Common myeloid progenitor, CD34-positive (primary cell): ENCODE data around the gene PSMG4.

Source experiments
- CTCF ChIA-PET: fragments of 350-600 bp; sonication (Branson Sonifier 250); formaldehyde crosslinking; loops from one replicate; lab custom pipeline; 2021; ENCODE audit warnings: antibody characterized with exemption; lab: Charles Lee
- POLR2A ChIA-PET: fragments of 350-600 bp; sonication (Branson Sonifier 250); formaldehyde crosslinking; loops from one replicate; lab custom pipeline; 2021; ENCODE audit warnings: antibody characterized with exemption; lab: Charles Lee
- DNase-seq, 3 donors: peaks; one replicate each; pipeline versions ENCODE4 v3.0.0 to v3.0.0-alpha.2; 2013
- H3K27ac ChIP-seq, 2 experiments: 1 replicate in 1 of 2; 2 replicates in 1 of 2; pipeline ENCODE4 v1.7.0; 2013; ENCODE audit warnings: inconsistent platforms in 2 of 2, low read length in 2 of 2, mild to moderate bottlenecking in 2 of 2, low read depth in 1 of 2, moderate library complexity in 1 of 2; ENCODE audit not compliant: severe bottlenecking in 2 of 2, insufficient read depth in 1 of 2, poor library complexity in 1 of 2
- H3K27me3 ChIP-seq, 5 experiments: replicated peaks in 2 of 5; 1 replicate in 3 of 5; 2 replicates in 2 of 5; pipeline versions ENCODE4 v1.6.1 to v1.7.0; 2013; ENCODE audit warnings: low read length in 4 of 5, mild to moderate bottlenecking in 2 of 5, moderate library complexity in 2 of 5, inconsistent platforms in 1 of 5; ENCODE audit not compliant: insufficient read depth in 5 of 5, control insufficient read depth in 4 of 5
- H3K36me3 ChIP-seq, 4 experiments: 1 replicate in 2 of 4; 2 replicates in 2 of 4; pipeline versions ENCODE4 v1.6.1 to v1.7.0; 2013; ENCODE audit warnings: low read length in 3 of 4, control low read depth in 1 of 4, mild to moderate bottlenecking in 1 of 4; ENCODE audit not compliant: control insufficient read depth in 4 of 4, insufficient read depth in 4 of 4
- H3K4me1 ChIP-seq, 4 experiments: 1 replicate in 3 of 4; 2 replicates in 1 of 4; pipeline versions ENCODE4 v1.6.1 to v1.7.1; 2013; ENCODE audit warnings: low read length in 3 of 4, mild to moderate bottlenecking in 3 of 4, control low read depth in 1 of 4, inconsistent platforms in 1 of 4, moderate library complexity in 1 of 4; ENCODE audit not compliant: control insufficient read depth in 4 of 4, insufficient read depth in 4 of 4; ENCODE audit errors: control extremely low read depth in 1 of 4
- H3K4me3 ChIP-seq, 7 experiments: 1 replicate in 4 of 7; 2 replicates in 3 of 7; pipeline versions ENCODE4 v1.5.1 to v1.7.0; 2013; ENCODE audit warnings: mild to moderate bottlenecking in 7 of 7, low read length in 6 of 7, moderate library complexity in 6 of 7, inconsistent platforms in 2 of 7, low read depth in 2 of 7, control low read depth in 1 of 7; ENCODE audit not compliant: insufficient read depth in 4 of 7, control insufficient read depth in 1 of 7; ENCODE audit errors: extremely low read depth in 1 of 7
- H3K9me3 ChIP-seq, 5 experiments: 1 replicate in 4 of 5; 2 replicates in 1 of 5; pipeline versions ENCODE4 v1.6.1 to v1.7.1; 2013; ENCODE audit warnings: low read length in 4 of 5, mild to moderate bottlenecking in 2 of 5, inconsistent platforms in 1 of 5, low read depth in 1 of 5, moderate library complexity in 1 of 5; ENCODE audit not compliant: control insufficient read depth in 4 of 5, insufficient read depth in 2 of 5; ENCODE audit errors: control extremely low read depth in 1 of 5
- WGBS: methylation state at CpG from one replicate; pipeline ENCODE4 v1.1.5; 2013; ENCODE audit not compliant: insufficient coverage; 5-methylcytosine and 5-hydroxymethylcytosine counted together

PSMG4 gene

GRCh38 chr6:3271756-3272155, 13.0 kb downstream of the PSMG4 start:
- peaks cover 5 to 75% (median 40%) of the 10 kb centered on the region in 4 experiments for H3K36me3 ChIP-seq
- no peaks in the 10 kb centered on the region for H3K9me3 ChIP-seq
- WGBS, result 87% methylated on average over 13 of the region's 13 CpGs
- no peaks in the 10 kb centered on the region for H3K4me1 ChIP-seq
- no peak overlapping the region for H3K4me3 ChIP-seq
- ChIA-PET CTCF (interaction anchor here (1.1 to 1.6 kb wide), 4 partner anchors 10 to 460 kb away, joined by 3 to 9 read pairs (median 4); no protein-coding TSS in a partner anchor), POLR2A (no interaction called here)
- no peaks in the 10 kb centered on the region for H3K27me3 ChIP-seq
- H3K27ac ChIP-seq, result no peak overlapping the region
- DNase-seq, result no peak

DNA sequence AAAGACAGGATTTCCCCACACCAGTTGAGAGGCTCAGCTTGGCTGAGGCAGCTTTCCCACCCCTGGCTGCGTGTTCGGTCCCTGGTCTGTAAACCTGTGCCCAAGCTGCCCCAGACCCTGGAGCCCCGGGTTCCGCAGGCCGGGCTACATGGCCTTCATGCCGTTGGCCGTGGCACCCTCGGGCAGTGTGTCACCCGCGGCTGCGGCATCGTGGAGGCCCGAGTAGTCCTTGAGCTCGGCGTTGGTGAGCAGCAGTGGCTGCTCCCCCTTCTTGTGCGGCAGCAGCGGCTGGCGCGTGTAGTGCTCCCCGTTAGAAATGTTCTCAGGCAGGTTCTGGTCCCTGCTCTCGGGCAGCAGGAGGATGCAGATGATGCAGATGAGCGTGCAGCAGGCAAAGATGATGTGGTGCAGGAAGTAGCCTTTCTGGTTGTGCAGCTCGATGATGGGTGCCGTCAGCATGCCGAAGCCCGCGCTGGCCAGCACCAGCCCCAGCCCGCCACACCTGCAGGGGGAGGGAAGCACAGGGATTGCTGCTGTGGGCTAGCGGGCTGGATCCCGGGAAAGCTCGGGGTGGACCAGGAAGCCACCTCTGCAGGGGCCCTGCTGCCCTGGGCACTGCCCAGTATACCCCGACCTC, 14.3 kb downstream of the PSMG4 start:
- Histone ChIP-seq H3K9me3 (no peaks in the 10 kb centered on the region), H3K27ac (no peak overlapping the region), H3K36me3 (peaks cover 5 to 74% (median 36%) of the 10 kb centered on the region in 4 experiments), H3K27me3 (no peaks in the 10 kb centered on the region), H3K4me3 (no peak overlapping the region), H3K4me1 (no peaks in the 10 kb centered on the region)
- DNase-seq, result no peak
- CTCF ChIA-PET, result interaction anchor here (0.9 to 1.6 kb wide), 4 partner anchors 9 to 468 kb away, joined by 3 to 5 read pairs (median 4); no protein-coding TSS in a partner anchor
- 97% methylated on average over 27 of the region's 32 CpGs for WGBS
- POLR2A ChIA-PET, result no interaction called here

DNA sequence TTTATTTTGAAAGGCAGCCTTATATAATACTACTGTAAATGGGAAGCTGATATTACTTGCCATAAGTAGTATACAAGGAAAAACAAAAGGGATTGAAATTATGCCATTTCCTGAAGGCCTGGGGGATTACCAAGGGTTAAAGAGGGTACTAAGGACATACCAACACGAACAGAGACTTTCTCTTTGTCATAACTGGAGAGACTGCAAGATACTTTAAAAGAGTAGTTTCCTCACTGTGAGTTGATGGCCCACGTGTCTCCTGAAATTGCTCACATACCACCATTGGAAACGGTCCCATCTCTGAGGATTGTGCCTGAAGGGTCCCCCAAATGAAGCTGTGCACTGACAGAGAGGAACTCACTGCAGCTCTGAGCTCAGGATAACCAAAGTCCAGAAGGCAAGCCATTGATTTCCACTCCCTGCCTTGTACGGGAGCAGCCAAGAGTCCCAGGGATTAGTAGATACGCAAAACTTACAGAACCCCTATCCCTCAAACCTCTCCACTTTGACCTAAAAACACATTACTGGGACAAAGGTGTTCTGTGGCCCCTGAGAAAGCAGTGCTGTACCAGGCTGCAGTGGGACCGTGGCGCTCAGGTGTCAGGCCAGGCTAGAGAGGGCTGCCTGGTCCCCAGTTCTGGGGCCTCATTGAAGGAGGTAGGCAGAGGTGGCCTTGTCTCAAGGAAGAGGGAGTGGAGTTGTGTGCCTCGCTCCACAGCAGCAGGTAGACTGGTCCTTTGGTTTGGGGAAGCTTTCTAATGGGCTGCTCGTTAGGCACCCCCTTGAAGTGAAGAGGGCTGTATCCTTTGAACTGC, 15.2 kb downstream of the PSMG4 start:
- 95% methylated on average over 8 of the region's 9 CpGs for WGBS
- CTCF ChIA-PET, result interaction anchor here (0.9 to 1.3 kb wide), 2 partner anchors 457 to 467 kb away, joined by 4 read pairs; no protein-coding TSS in a partner anchor
- Histone ChIP-seq H3K27ac (no peak overlapping the region), H3K27me3 (no peaks in the 10 kb centered on the region), H3K4me1 (no peaks in the 10 kb centered on the region), H3K4me3 (no peak overlapping the region), H3K9me3 (no peaks in the 10 kb centered on the region), H3K36me3 (peaks cover 5 to 65% (median 32%) of the 10 kb centered on the region in 4 experiments)
- POLR2A ChIA-PET, result no interaction called here
- no peak for DNase-seq

DNA sequence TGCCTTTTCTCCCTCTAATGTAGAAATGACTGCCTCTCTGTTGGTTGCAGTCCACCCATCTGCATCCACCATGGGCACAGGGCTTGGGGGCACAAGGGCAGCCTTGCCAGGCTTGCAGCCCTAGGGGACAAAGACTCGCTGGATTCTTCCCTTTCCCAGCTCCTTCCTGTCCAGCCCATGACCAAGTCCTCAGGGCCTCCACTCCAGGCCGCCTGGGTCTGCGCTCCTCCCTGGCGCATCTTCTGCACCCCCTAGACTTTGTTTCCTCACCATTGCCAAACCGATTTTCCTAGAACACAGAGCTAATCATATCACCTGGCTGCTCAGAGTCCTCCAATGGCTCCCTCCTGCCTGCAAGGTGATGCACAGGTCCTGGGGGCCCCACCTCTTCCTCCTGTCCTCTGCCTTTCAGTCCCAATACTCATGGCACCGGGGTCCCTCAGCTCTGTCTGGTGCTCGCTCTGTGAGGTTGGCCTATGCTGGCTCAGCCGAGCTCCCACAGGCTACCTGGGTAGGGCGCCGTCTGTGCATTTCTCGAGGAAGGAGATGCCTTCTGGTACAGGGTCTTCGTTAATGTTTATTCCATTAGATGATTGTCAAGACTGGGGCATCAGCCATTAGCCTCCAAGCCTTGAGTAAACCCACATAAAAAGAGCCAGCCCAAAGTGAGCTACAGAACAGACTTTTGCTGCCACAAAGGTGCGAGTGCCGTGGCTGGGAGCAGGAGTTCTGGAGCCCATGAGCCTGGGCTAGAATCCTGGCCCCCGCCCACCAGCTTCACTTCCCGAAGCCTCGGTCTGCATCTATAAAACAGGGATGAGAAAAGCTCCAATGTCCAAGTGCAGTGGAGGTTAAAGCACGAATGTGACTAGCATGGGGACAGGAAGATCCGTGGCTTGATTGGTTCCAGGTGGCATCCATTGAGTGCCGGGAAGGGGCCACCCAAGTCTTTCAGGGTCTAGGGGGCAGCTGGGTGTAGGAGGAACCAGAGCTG, 17.7 kb downstream of the PSMG4 start:
- Histone ChIP-seq H3K9me3 (no peaks in the 10 kb centered on the region), H3K36me3 (peaks cover 0 to 49% (median 17%) of the 10 kb centered on the region in 4 experiments), H3K27ac (no peak overlapping the region), H3K27me3 (no peaks in the 10 kb centered on the region), H3K4me3 (no peak overlapping the region), H3K4me1 (no peaks in the 10 kb centered on the region)
- ChIA-PET POLR2A (no interaction called here), CTCF (interaction anchor here (0.8 to 10.2 kb wide), 5 partner anchors 9 to 702 kb away, joined by 3 to 121 read pairs (median 4); partner anchors contain the start of gene PSMG4)
- no peak for DNase-seq
- WGBS, result 95% methylated on average over 19 of the region's 20 CpGs

- Histone ChIP-seq H3K4me1 (peaks cover 0 to 6% (median 0%) of the 10 kb centered on the region in 4 experiments), H3K36me3 (peaks cover 0 to 44% (median 11%) of the 10 kb centered on the region in 4 experiments), H3K4me3 (no peak overlapping the region), H3K9me3 (no peaks in the 10 kb centered on the region), H3K27me3 (no peaks in the 10 kb centered on the region), H3K27ac (no peak overlapping the region)
- ChIA-PET CTCF (interaction anchor here (0.8 to 10.2 kb wide), 5 partner anchors 10 to 701 kb away, joined by 3 to 121 read pairs (median 4); partner anchors contain the start of gene PSMG4), POLR2A (no interaction called here)
- no peak for DNase-seq
- WGBS, result 96% methylated on average over 11 of the region's 12 CpGs
Observed at GRCh38 chr6:3277251-3277650, 18.5 kb downstream of the PSMG4 start.

GRCh38 chr6:3277851-3278416, 19.2 kb downstream of the PSMG4 start:
- CTCF ChIA-PET, result interaction anchor here (1.5 to 10.2 kb wide), 2 partner anchors 454 to 701 kb away, joined by 4 to 121 read pairs; no protein-coding TSS in a partner anchor
- 90% methylated on average over 9 of the region's 9 CpGs for WGBS

More at GRCh38 chr6:3277851-3278416, 19.2 kb downstream of the PSMG4 start:
- Histone ChIP-seq H3K27ac (no peak overlapping the region), H3K36me3 (peaks cover 0 to 46% (median 5%) of the 10 kb centered on the region in 4 experiments), H3K27me3 (no peaks in the 10 kb centered on the region), H3K9me3 (no peaks in the 10 kb centered on the region), H3K4me1 (peaks cover 0 to 7% (median 0%) of the 10 kb centered on the region in 4 experiments), H3K4me3 (no peak overlapping the region)
- DNase-seq, result no peak
- POLR2A ChIA-PET, result no interaction called here
